ENCODE data around the gene TLCD2. TPM values are rescaled to one million over a fixed set of nuclear protein-coding genes. Genes with fewer than 3 reads are reported as not detected.
"Not testable (repeated sequence)": the region's sequence is repeated elsewhere in the genome, so short reads cannot be mapped to it uniquely, and the experiment has no call there.

The TLCD2 gene
- total RNA-seq, 4 donors from 2014 or later: 7.1 to 16.5 (median 11.4) TPM

DNA sequence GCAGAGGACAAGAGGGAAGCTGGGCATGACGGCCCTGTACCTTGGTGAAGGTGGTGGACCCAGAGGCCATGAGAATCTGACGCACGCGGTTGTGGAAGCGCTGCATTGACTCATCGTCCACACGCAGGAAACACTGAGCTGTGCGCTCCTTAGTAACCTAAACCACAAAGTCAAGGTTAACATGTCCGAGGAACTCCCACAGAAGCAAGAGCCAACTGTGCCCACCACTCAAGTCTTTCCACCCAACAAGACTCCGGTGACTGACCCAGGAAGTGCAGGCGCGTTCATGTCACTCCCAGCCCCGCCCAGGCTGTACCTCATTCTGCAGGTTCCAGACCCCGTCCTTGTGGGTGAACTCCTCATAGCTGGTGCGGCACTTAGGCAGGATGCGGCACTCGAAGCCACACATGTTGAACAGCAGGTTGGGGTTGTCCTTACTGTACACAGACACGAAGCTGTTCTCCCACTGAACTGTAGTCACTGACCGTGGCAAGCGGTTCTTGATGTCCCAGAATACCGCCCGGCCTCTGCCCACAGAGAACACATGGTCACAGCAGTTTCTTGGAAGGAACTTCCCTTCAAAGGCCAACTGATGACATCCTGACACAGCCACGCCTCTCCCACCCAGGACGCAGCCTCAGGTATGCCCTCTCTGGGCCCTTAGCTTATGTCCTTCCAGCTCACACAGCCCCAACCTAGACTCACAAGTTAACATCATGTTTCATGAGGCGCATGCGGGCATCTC lies 37.0 kb downstream of the TLCD2 start:
- TF ChIP-seq, protein P1, sequence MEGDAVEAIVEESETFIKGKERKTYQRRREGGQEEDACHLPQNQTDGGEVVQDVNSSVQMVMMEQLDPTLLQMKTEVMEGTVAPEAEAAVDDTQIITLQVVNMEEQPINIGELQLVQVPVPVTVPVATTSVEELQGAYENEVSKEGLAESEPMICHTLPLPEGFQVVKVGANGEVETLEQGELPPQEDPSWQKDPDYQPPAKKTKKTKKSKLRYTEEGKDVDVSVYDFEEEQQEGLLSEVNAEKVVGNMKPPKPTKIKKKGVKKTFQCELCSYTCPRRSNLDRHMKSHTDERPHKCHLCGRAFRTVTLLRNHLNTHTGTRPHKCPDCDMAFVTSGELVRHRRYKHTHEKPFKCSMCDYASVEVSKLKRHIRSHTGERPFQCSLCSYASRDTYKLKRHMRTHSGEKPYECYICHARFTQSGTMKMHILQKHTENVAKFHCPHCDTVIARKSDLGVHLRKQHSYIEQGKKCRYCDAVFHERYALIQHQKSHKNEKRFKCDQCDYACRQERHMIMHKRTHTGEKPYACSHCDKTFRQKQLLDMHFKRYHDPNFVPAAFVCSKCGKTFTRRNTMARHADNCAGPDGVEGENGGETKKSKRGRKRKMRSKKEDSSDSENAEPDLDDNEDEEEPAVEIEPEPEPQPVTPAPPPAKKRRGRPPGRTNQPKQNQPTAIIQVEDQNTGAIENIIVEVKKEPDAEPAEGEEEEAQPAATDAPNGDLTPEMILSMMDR (IDR thresholded peaks at IDR 0.05): no peak
- ATAC-seq (ENCODE audit: low FRiP score) (no peak), DNase-seq (ENCODE audit: low spot score) (no peak)

DNA sequence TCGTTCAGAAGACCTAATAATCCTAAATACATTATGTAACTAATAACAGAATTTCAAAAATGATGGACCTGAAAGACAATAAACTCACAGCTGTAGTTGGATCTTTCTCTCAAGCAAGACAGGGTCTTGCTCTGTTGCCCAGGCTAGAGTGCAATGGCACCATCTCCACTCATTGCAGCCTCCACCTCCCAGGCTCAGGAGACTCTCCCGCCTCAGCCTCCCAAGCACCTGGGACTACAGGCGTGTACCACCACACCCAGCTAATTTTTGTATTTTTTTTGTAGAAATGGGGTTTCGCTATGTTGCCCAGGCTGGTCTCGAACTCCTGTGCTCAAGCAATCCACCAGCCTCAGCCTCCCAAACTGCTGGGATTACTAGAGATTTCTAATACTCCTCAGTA lies 46.2 kb downstream of the TLCD2 start:
- not testable (repeated sequence) for ATAC-seq (ENCODE audit: low FRiP score); DNase-seq (ENCODE audit: low spot score)

DNA sequence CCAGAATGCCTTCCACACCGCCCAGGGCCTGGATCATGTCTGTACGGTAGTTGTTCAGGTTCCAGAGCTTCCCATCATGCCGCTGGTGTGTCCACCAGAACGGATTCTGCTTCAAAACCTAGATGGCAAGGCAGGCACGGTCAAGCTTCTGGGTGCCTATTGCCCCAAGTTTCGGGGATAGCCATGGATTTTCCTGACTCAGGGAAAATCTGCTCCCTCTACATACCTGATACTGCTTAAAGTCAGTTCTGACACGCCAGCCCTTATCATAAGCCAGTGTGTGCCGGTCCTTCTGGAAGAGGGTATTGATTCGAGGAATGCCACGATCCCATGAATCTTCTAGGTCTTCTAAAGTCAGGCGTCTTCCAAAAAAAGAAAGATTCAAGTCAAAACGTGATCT lies 49.1 kb downstream of the TLCD2 start:
- ATAC-seq (ENCODE audit: low FRiP score): no peak
- TF ChIP-seq, protein P1 (IDR thresholded peaks at IDR 0.05): no peak
- DNase-seq (ENCODE audit: low spot score): no peak

DNA sequence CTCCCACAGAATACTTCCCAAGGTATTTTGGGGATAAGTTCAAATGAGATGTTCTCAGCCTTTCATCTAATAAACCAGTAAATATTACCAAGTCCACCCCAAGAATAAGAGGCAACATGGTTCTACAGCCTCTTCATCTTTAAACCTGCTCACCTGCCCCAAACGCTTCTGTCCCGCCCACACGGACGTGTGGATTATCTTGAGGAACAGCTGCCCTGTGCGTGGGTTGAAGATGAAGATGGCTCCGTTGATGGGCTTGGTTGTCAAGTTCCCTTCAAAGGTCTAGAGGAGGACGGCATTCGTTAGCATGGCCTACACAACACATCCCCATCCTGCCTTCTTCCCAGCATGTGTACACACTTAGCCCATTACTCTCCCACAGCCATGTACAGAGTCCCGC lies 52.1 kb downstream of the TLCD2 start:
- DNase-seq (ENCODE audit: low spot score) (no peak), ATAC-seq (ENCODE audit: low FRiP score) (no peak)
- TF ChIP-seq, protein P1 (IDR thresholded peaks at IDR 0.05): no peak

DNA sequence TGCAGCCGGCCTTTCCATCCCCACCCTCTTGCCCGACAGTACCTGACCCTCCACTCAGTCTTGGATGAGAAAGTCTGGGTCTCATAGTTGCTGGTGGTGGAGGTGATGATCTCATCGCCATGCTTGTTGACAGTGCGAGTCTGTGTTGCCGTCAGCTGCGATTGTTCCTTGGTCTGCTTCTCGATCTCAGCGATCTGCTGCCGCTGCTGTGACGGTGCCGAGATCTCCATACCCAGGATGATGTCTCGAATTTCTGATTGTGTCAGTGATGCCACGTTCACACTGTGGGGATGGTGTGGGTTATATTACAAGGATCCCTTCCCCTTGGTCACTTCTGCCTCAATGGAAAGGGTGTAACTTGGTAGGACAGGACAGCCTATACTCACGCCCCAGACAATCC lies 56.4 kb downstream of the TLCD2 start:
- TF ChIP-seq, protein P1 (IDR thresholded peaks at IDR 0.05): no peak
- ATAC-seq (ENCODE audit: low FRiP score) (no peak), DNase-seq (ENCODE audit: low spot score) (no peak)

DNA sequence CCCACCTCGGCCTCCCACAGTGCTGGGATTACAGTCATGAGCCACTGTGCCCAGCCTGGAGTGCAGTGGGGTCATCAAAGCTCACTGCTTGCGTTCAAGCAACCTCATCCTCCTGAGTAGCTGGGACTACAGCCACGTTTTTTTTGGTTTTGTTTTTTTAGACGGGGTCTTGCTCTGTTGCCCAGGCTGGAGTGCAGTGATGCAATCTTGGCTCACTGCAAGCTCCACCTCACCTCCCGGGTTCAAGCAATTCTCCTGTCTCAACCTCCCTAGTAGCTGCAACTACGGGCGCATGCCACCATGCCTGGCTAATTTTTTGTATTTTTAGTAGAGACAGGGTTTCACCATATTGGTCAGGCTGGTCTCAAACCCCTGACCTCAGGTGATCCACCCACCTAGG lies 57.4 kb downstream of the TLCD2 start:
- DNase-seq (ENCODE audit: low spot score): not testable (repeated sequence)

More for the DNA sequence above, 57.4 kb downstream of the TLCD2 start:
- ATAC-seq (ENCODE audit: low FRiP score): not testable (repeated sequence)

Other genes with a start within 250 kb of the TLCD2 start
- 100 to 1,000 TPM; 194 to 367 (median 207) TPM for gene MYO1C, start 217.7 kb downstream of the TLCD2 start, total RNA-seq
- gene INPP5K, start 193.8 kb downstream of the TLCD2 start, total RNA-seq: 100 to 1,000 TPM; 103 to 279 (median 153) TPM
- 10 to 100 TPM; 27.6 to 49.7 (median 33.7) TPM for gene PITPNA, start 147.6 kb downstream of the TLCD2 start, total RNA-seq
- 10 to 100 TPM; 21.0 to 39.9 (median 23.1) TPM for gene SLC43A2, start 81.5 kb downstream of the TLCD2 start, total RNA-seq
- gene SCARF1, start 64.6 kb downstream of the TLCD2 start, total RNA-seq: 10 to 100 TPM in 3 of 4 donors, 1 to 10 TPM in 1; 7.2 to 43.0 (median 18.8) TPM
- 10 to 100 TPM; 26.5 to 60.5 (median 35.6) TPM for gene RILP, start 60.5 kb downstream of the TLCD2 start, total RNA-seq
- 100 to 1,000 TPM; 146 to 215 (median 183) TPM for gene PRPF8, start 25.5 kb downstream of the TLCD2 start, total RNA-seq
- gene WDR81, start 14.3 kb upstream of the TLCD2 start, total RNA-seq: 10 to 100 TPM; 39.2 to 71.1 (median 49.8) TPM
- 10 to 100 TPM in 2 of 4 donors, 1 to 10 TPM in 2; 6.0 to 28.8 (median 9.1) TPM for gene SERPINF2, start 32.5 kb upstream of the TLCD2 start, total RNA-seq
- gene SERPINF1, start 51.7 kb upstream of the TLCD2 start, total RNA-seq: 1,000 to 10,000 TPM in 3 of 4 donors, 100 to 1,000 TPM in 1; 868 to 2,171 (median 1,171) TPM
- gene SMYD4, start 119.5 kb upstream of the TLCD2 start, total RNA-seq: 10 to 100 TPM in 3 of 4 donors, 1 to 10 TPM in 1; 9.1 to 28.2 (median 20.3) TPM
- gene RPA1, start 119.6 kb upstream of the TLCD2 start, total RNA-seq: 10 to 100 TPM; 22.8 to 31.4 (median 24.1) TPM

Data from omental fat pad (tissue), 4 donors.